ENCODE results near the gene RUNX1. TPM values are rescaled to one million over a fixed set of nuclear protein-coding genes. Genes with fewer than 3 reads are reported as not detected.

RUNX1 gene
- total and polyA plus RNA-seq, 2 of the 13 experiments (the other 11 are each of a cell fraction or from before 2014, with no cell fraction given), result 5.4 to 6.4 TPM

DNA sequence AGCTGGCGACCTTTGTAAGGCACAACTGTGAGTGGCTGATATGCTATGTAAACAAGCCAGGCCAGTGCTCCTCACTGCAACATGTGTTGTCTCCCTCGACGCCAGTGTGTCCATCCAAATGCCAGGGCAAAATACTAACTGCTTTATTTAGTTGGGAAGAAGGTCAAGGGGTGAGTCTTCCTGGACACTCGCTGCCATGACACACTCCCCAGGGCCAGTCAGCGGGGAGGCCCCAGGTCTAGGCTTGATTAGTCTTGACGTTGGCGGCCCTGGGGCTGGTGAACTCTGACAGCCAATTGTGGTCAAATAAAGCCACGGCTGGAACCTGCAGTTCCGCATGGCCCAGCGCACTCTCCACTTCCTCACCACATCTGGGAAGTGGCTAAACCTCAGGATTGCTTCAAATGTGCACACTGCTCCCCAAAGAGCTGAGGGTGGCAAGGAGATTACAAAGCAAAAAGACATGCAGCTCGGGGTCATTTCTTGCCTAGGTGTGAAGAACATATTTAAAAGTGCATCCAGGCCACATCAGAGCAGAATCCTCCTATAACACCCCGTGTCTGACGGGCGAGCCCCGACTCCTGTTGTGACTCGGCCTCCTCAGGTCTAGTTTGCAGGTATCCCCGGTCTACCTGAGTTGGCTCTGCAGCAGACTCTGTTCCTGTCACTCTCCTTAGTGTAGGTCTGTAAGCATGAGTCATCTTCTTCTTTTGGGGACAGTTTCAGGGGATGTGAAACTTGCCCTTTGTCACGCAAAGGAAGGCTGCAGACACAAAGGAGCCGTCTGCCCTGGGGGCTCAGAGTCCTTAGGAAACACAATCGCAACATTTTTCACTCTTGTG, 183.5 kb downstream of the RUNX1 start (continued):
- TF ChIP-seq REL (CRISPR knock-in tag; conservative IDR thresholded peaks at IDR 0.05) (0 out of 2 replicates have a peak, but pooled peaks have one; percentile 41), POLR2AphosphoS2 (IDR thresholded peaks at IDR 0.05; ENCODE audit: low read depth, low read length) (peak; percentile 77; the same call in 1 of the 2 replicates), ZFX (CRISPR knock-in tag; IDR thresholded peaks at IDR 0.05; ENCODE audit: low read depth) (peak; percentile 67; the same call in 1 of the 2 replicates), MIXL1 (CRISPR knock-in tag; IDR thresholded peaks at IDR 0.05) (0 out of 2 replicates have a peak, but pooled peaks have one; percentile 56), HOXA3 (CRISPR knock-in tag; IDR thresholded peaks at IDR 0.05) (peak; percentile 79; the same call in 1 of the 2 replicates), ZZZ3 (CRISPR knock-in tag; IDR thresholded peaks at IDR 0.05; ENCODE audit: borderline replicate concordance) (no peak), BRCA1 (CRISPR knock-in tag; IDR thresholded peaks at IDR 0.05) (0 out of 2 replicates have a peak, but pooled peaks have one; percentile 23), NAIF1 (CRISPR knock-in tag; IDR thresholded peaks at IDR 0.05; ENCODE audit: borderline replicate concordance) (no peak), ZFP82 (CRISPR knock-in tag; IDR thresholded peaks at IDR 0.05; ENCODE audit: borderline replicate concordance) (no peak), RXRA (CRISPR knock-in tag; IDR thresholded peaks at IDR 0.05) (peak; percentile 94), ZMYM4 (CRISPR knock-in tag; IDR thresholded peaks at IDR 0.05) (peak; percentile 65; the same call in 1 of the 2 replicates), ZFP36L2 (CRISPR knock-in tag; IDR thresholded peaks at IDR 0.05) (no peak), YY1 (IDR thresholded peaks at IDR 0.05; ENCODE audit: insufficient read depth, insufficient replicate concordance, low read depth, low read length) (peak; percentile 26), ARNT2 (CRISPR knock-in tag; IDR thresholded peaks at IDR 0.05; ENCODE audit: low read depth) (no peak), ZNF781 (CRISPR knock-in tag; IDR thresholded peaks at IDR 0.05; ENCODE audit: borderline replicate concordance, not compliant biosample characterization) (no peak), HDAC2 (CRISPR knock-in tag; IDR thresholded peaks at IDR 0.05) (peak; percentile 41; the same call in 1 of the 2 replicates)
- TF ChIP-seq, protein P1, sequence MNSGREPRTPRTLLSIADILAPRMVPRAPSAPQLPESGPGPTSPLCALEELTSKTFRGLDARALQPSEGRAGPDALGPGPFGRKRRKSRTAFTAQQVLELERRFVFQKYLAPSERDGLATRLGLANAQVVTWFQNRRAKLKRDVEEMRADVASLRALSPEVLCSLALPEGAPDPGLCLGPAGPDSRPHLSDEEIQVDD (CRISPR knock-in tag; IDR thresholded peaks at IDR 0.05; ENCODE audit: borderline replicate concordance), result no peak
- TF ChIP-seq, protein P2, sequence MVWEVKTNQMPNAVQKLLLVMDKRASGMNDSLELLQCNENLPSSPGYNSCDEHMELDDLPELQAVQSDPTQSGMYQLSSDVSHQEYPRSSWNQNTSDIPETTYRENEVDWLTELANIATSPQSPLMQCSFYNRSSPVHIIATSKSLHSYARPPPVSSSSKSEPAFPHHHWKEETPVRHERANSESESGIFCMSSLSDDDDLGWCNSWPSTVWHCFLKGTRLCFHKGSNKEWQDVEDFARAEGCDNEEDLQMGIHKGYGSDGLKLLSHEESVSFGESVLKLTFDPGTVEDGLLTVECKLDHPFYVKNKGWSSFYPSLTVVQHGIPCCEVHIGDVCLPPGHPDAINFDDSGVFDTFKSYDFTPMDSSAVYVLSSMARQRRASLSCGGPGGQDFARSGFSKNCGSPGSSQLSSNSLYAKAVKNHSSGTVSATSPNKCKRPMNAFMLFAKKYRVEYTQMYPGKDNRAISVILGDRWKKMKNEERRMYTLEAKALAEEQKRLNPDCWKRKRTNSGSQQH (CRISPR knock-in tag; IDR thresholded peaks at IDR 0.05; ENCODE audit: low read depth), result 0 out of 2 replicates have a peak, but pooled peaks have one; percentile 56
- TF ChIP-seq, protein P3, sequence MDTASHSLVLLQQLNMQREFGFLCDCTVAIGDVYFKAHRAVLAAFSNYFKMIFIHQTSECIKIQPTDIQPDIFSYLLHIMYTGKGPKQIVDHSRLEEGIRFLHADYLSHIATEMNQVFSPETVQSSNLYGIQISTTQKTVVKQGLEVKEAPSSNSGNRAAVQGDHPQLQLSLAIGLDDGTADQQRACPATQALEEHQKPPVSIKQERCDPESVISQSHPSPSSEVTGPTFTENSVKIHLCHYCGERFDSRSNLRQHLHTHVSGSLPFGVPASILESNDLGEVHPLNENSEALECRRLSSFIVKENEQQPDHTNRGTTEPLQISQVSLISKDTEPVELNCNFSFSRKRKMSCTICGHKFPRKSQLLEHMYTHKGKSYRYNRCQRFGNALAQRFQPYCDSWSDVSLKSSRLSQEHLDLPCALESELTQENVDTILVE (CRISPR knock-in tag; IDR thresholded peaks at IDR 0.05), result no peak
- TF ChIP-seq, protein P4, sequence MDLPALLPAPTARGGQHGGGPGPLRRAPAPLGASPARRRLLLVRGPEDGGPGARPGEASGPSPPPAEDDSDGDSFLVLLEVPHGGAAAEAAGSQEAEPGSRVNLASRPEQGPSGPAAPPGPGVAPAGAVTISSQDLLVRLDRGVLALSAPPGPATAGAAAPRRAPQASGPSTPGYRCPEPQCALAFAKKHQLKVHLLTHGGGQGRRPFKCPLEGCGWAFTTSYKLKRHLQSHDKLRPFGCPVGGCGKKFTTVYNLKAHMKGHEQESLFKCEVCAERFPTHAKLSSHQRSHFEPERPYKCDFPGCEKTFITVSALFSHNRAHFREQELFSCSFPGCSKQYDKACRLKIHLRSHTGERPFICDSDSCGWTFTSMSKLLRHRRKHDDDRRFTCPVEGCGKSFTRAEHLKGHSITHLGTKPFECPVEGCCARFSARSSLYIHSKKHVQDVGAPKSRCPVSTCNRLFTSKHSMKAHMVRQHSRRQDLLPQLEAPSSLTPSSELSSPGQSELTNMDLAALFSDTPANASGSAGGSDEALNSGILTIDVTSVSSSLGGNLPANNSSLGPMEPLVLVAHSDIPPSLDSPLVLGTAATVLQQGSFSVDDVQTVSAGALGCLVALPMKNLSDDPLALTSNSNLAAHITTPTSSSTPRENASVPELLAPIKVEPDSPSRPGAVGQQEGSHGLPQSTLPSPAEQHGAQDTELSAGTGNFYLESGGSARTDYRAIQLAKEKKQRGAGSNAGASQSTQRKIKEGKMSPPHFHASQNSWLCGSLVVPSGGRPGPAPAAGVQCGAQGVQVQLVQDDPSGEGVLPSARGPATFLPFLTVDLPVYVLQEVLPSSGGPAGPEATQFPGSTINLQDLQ (CRISPR knock-in tag; IDR thresholded peaks at IDR 0.05), result 0 out of 2 replicates have a peak, but pooled peaks have one; percentile 8
- TF ChIP-seq, protein P5, sequence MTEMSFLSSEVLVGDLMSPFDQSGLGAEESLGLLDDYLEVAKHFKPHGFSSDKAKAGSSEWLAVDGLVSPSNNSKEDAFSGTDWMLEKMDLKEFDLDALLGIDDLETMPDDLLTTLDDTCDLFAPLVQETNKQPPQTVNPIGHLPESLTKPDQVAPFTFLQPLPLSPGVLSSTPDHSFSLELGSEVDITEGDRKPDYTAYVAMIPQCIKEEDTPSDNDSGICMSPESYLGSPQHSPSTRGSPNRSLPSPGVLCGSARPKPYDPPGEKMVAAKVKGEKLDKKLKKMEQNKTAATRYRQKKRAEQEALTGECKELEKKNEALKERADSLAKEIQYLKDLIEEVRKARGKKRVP (CRISPR knock-in tag; IDR thresholded peaks at IDR 0.05), result no peak

Data from HepG2 (cell line).